ENCODE measurements around the gene HAT1.
"Not testable (repeated sequence)": the region's sequence is repeated elsewhere in the genome, so short reads cannot be mapped to it uniquely, and the experiment has no call there.

HAT1 gene

GRCh38 chr2:171966235-171966634, 44.0 kb downstream of the HAT1 start:
- CTCF ChIA-PET: no interaction called here
- peaks cover 12 to 36% (median 23%) of the 10 kb centered on the region in 4 experiments for H3K36me3 ChIP-seq (ENCODE audit: control insufficient read depth in 4 of 4, insufficient read depth in 4 of 4, low read length in 3 of 4)
- POLR2A ChIA-PET: no interaction called here
- no peak overlapping the region for H3K27ac ChIP-seq (ENCODE audit: insufficient read depth in 1 of 2, low read depth in 1 of 2, low read length in 2 of 2, poor library complexity in 1 of 2, severe bottlenecking in 2 of 2)
- H3K9me3 ChIP-seq (ENCODE audit: control extremely low read depth in 1 of 5, control insufficient read depth in 4 of 5, insufficient read depth in 2 of 5, low read depth in 1 of 5, low read length in 4 of 5): no peaks in the 10 kb centered on the region
- DNase-seq: no peak
- H3K27me3 ChIP-seq (replicated peaks in 2 of 5; ENCODE audit: control insufficient read depth in 4 of 5, insufficient read depth in 5 of 5, low read length in 4 of 5): no peaks in the 10 kb centered on the region
- H3K4me1 ChIP-seq (ENCODE audit: control extremely low read depth in 1 of 4, control insufficient read depth in 4 of 4, insufficient read depth in 4 of 4, low read length in 3 of 4): no peaks in the 10 kb centered on the region
- WGBS (ENCODE audit: insufficient coverage): 100% methylated on average over 6 of the region's 8 CpGs
- H3K4me3 ChIP-seq (ENCODE audit: control insufficient read depth in 1 of 7, extremely low read depth in 1 of 7, insufficient read depth in 4 of 7, low read depth in 2 of 7, low read length in 6 of 7): no peak overlapping the region

- H3K27me3 ChIP-seq (replicated peaks in 2 of 5; ENCODE audit: control insufficient read depth in 4 of 5, insufficient read depth in 5 of 5, low read length in 4 of 5): no peaks in the 10 kb centered on the region
- ChIA-PET POLR2A (no interaction called here), CTCF (no interaction called here)
- no peaks in the 10 kb centered on the region for H3K9me3 ChIP-seq (ENCODE audit: control extremely low read depth in 1 of 5, control insufficient read depth in 4 of 5, insufficient read depth in 2 of 5, low read depth in 1 of 5, low read length in 4 of 5)
- H3K4me1 ChIP-seq (ENCODE audit: control extremely low read depth in 1 of 4, control insufficient read depth in 4 of 4, insufficient read depth in 4 of 4, low read length in 3 of 4): no peaks in the 10 kb centered on the region
- no peak overlapping the region for H3K4me3 ChIP-seq (ENCODE audit: control insufficient read depth in 1 of 7, extremely low read depth in 1 of 7, insufficient read depth in 4 of 7, low read depth in 2 of 7, low read length in 6 of 7)
- DNase-seq: no peak
- peaks cover 12 to 41% (median 26%) of the 10 kb centered on the region in 4 experiments for H3K36me3 ChIP-seq (ENCODE audit: control insufficient read depth in 4 of 4, insufficient read depth in 4 of 4, low read length in 3 of 4)
- H3K27ac ChIP-seq (ENCODE audit: insufficient read depth in 1 of 2, low read depth in 1 of 2, low read length in 2 of 2, poor library complexity in 1 of 2, severe bottlenecking in 2 of 2): no peak overlapping the region
Measured at GRCh38 chr2:171966688-171967087, 44.4 kb downstream of the HAT1 start.

- no peak for DNase-seq
- no peak overlapping the region for H3K27ac ChIP-seq (ENCODE audit: insufficient read depth in 1 of 2, low read depth in 1 of 2, low read length in 2 of 2, poor library complexity in 1 of 2, severe bottlenecking in 2 of 2)
- H3K4me1 ChIP-seq (ENCODE audit: control extremely low read depth in 1 of 4, control insufficient read depth in 4 of 4, insufficient read depth in 4 of 4, low read length in 3 of 4): no peaks in the 10 kb centered on the region
- no peak overlapping the region for H3K4me3 ChIP-seq (ENCODE audit: control insufficient read depth in 1 of 7, extremely low read depth in 1 of 7, insufficient read depth in 4 of 7, low read depth in 2 of 7, low read length in 6 of 7)
- CTCF ChIA-PET: interaction anchor here (1.3 kb wide), 1 partner anchor 15 kb away, joined by 3 read pairs; no protein-coding TSS in a partner anchor
- H3K36me3 ChIP-seq (ENCODE audit: control insufficient read depth in 4 of 4, insufficient read depth in 4 of 4, low read length in 3 of 4): peaks cover 12 to 49% (median 32%) of the 10 kb centered on the region in 4 experiments
- no peaks in the 10 kb centered on the region for H3K27me3 ChIP-seq (replicated peaks in 2 of 5; ENCODE audit: control insufficient read depth in 4 of 5, insufficient read depth in 5 of 5, low read length in 4 of 5)
- POLR2A ChIA-PET: no interaction called here
- no peaks in the 10 kb centered on the region for H3K9me3 ChIP-seq (ENCODE audit: control extremely low read depth in 1 of 5, control insufficient read depth in 4 of 5, insufficient read depth in 2 of 5, low read depth in 1 of 5, low read length in 4 of 5)
Measured at GRCh38 chr2:171968509-171968908, 46.2 kb downstream of the HAT1 start.

- CTCF ChIA-PET: interaction anchor here (0.6 to 0.7 kb wide), 2 partner anchors 162 to 1694 kb away, joined by 3 read pairs; no protein-coding TSS in a partner anchor
- H3K9me3 ChIP-seq (ENCODE audit: control extremely low read depth in 1 of 5, control insufficient read depth in 4 of 5, insufficient read depth in 2 of 5, low read depth in 1 of 5, low read length in 4 of 5): no peaks in the 10 kb centered on the region
Measured at GRCh38 chr2:171972329-171972982, 50.2 kb downstream of the HAT1 start.

GRCh38 chr2:171979103-171979502, 56.8 kb downstream of the HAT1 start:
- Histone ChIP-seq H3K27ac (ENCODE audit: insufficient read depth in 1 of 2, low read depth in 1 of 2, low read length in 2 of 2, poor library complexity in 1 of 2, severe bottlenecking in 2 of 2) (no peak overlapping the region), H3K9me3 (ENCODE audit: control extremely low read depth in 1 of 5, control insufficient read depth in 4 of 5, insufficient read depth in 2 of 5, low read depth in 1 of 5, low read length in 4 of 5) (no peaks in the 10 kb centered on the region), H3K36me3 (ENCODE audit: control insufficient read depth in 4 of 4, insufficient read depth in 4 of 4, low read length in 3 of 4) (peaks cover 8 to 63% (median 26%) of the 10 kb centered on the region in 4 experiments), H3K27me3 (replicated peaks in 2 of 5; ENCODE audit: control insufficient read depth in 4 of 5, insufficient read depth in 5 of 5, low read length in 4 of 5) (no peaks in the 10 kb centered on the region), H3K4me3 (ENCODE audit: control insufficient read depth in 1 of 7, extremely low read depth in 1 of 7, insufficient read depth in 4 of 7, low read depth in 2 of 7, low read length in 6 of 7) (no peak overlapping the region), H3K4me1 (ENCODE audit: control extremely low read depth in 1 of 4, control insufficient read depth in 4 of 4, insufficient read depth in 4 of 4, low read length in 3 of 4) (no peaks in the 10 kb centered on the region)
- no peak for DNase-seq
- 100% methylated on average over 2 of the region's 4 CpGs for WGBS (ENCODE audit: insufficient coverage)
- ChIA-PET POLR2A (no interaction called here), CTCF (no interaction called here)

More at GRCh38 chr2:171972329-171972982, 50.2 kb downstream of the HAT1 start:
- 93% methylated on average over 2 of the region's 2 CpGs for WGBS (ENCODE audit: insufficient coverage)
- Histone ChIP-seq H3K27ac (ENCODE audit: insufficient read depth in 1 of 2, low read depth in 1 of 2, low read length in 2 of 2, poor library complexity in 1 of 2, severe bottlenecking in 2 of 2) (no peak overlapping the region), H3K27me3 (replicated peaks in 2 of 5; ENCODE audit: control insufficient read depth in 4 of 5, insufficient read depth in 5 of 5, low read length in 4 of 5) (no peaks in the 10 kb centered on the region), H3K4me3 (ENCODE audit: control insufficient read depth in 1 of 7, extremely low read depth in 1 of 7, insufficient read depth in 4 of 7, low read depth in 2 of 7, low read length in 6 of 7) (no peak overlapping the region), H3K4me1 (ENCODE audit: control extremely low read depth in 1 of 4, control insufficient read depth in 4 of 4, insufficient read depth in 4 of 4, low read length in 3 of 4) (no peaks in the 10 kb centered on the region), H3K36me3 (ENCODE audit: control insufficient read depth in 4 of 4, insufficient read depth in 4 of 4, low read length in 3 of 4) (peaks cover 5 to 35% (median 16%) of the 10 kb centered on the region in 4 experiments)
- POLR2A ChIA-PET: no interaction called here
- no peak for DNase-seq

- H3K27ac ChIP-seq (ENCODE audit: insufficient read depth in 1 of 2, low read depth in 1 of 2, low read length in 2 of 2, poor library complexity in 1 of 2, severe bottlenecking in 2 of 2); DNase-seq; H3K4me1 ChIP-seq (ENCODE audit: control extremely low read depth in 1 of 4, control insufficient read depth in 4 of 4, insufficient read depth in 4 of 4, low read length in 3 of 4); H3K9me3 ChIP-seq (ENCODE audit: control extremely low read depth in 1 of 5, control insufficient read depth in 4 of 5, insufficient read depth in 2 of 5, low read depth in 1 of 5, low read length in 4 of 5); H3K4me3 ChIP-seq (ENCODE audit: control insufficient read depth in 1 of 7, extremely low read depth in 1 of 7, insufficient read depth in 4 of 7, low read depth in 2 of 7, low read length in 6 of 7); CTCF ChIA-PET; H3K27me3 ChIP-seq (replicated peaks in 2 of 5; ENCODE audit: control insufficient read depth in 4 of 5, insufficient read depth in 5 of 5, low read length in 4 of 5); POLR2A ChIA-PET: not testable (repeated sequence)
- WGBS (ENCODE audit: insufficient coverage): no CpG with 5 or more reads among the region's 1 CpG
- peaks cover 7 to 41% (median 19%) of the 10 kb centered on the region in 4 experiments for H3K36me3 ChIP-seq (ENCODE audit: control insufficient read depth in 4 of 4, insufficient read depth in 4 of 4, low read length in 3 of 4)
Measured at GRCh38 chr2:171983924-171984323, 61.7 kb downstream of the HAT1 start.

GRCh38 chr2:171985076-171985475, 62.8 kb downstream of the HAT1 start:
- CTCF ChIA-PET: no interaction called here
- no peak overlapping the region for H3K27ac ChIP-seq (ENCODE audit: insufficient read depth in 1 of 2, low read depth in 1 of 2, low read length in 2 of 2, poor library complexity in 1 of 2, severe bottlenecking in 2 of 2)
- H3K4me3 ChIP-seq (ENCODE audit: control insufficient read depth in 1 of 7, extremely low read depth in 1 of 7, insufficient read depth in 4 of 7, low read depth in 2 of 7, low read length in 6 of 7): no peak overlapping the region
- 100% methylated on average over 2 of the region's 2 CpGs for WGBS (ENCODE audit: insufficient coverage)
- H3K4me1 ChIP-seq (ENCODE audit: control extremely low read depth in 1 of 4, control insufficient read depth in 4 of 4, insufficient read depth in 4 of 4, low read length in 3 of 4): no peaks in the 10 kb centered on the region
- no peaks in the 10 kb centered on the region for H3K9me3 ChIP-seq (ENCODE audit: control extremely low read depth in 1 of 5, control insufficient read depth in 4 of 5, insufficient read depth in 2 of 5, low read depth in 1 of 5, low read length in 4 of 5)
- H3K27me3 ChIP-seq (replicated peaks in 2 of 5; ENCODE audit: control insufficient read depth in 4 of 5, insufficient read depth in 5 of 5, low read length in 4 of 5): no peaks in the 10 kb centered on the region
- POLR2A ChIA-PET: no interaction called here
- H3K36me3 ChIP-seq (ENCODE audit: control insufficient read depth in 4 of 4, insufficient read depth in 4 of 4, low read length in 3 of 4): peaks cover 5 to 29% (median 12%) of the 10 kb centered on the region in 4 experiments
- no peak for DNase-seq

Data from common myeloid progenitor, CD34-positive (primary cell).